K562 (cell line): Measurements from ENCODE around the gene PCBP3. TPM values are rescaled to one million over a fixed set of nuclear protein-coding genes. Genes with fewer than 3 reads are reported as not detected.

Experiments used
- ATAC-seq: fragments of 200-7000 bp; cut with Tn5 transposase; 3 replicates; pipeline ENCODE4 v1.9.1; 2020; ENCODE audit warnings: moderate library complexity
- BruUV-seq: library from RNA; stranded (reverse); fragments of 400-500 nt; replicated peaks from 2 replicates; lab custom pipeline; 2021; lab: Mats Ljungman, UMichigan
- CTCF ChIA-PET: fragments of 300-600 bp; formaldehyde crosslinking; extraction: SDS; loops from one replicate; lab custom pipeline; 2021; ENCODE audit warnings: low intra/inter-chr PET ratio; lab: Yijun Ruan, JAX
- POLR2A ChIA-PET: fragments of 300-600, 350-650 bp; sonication (Branson Sonifier 250); formaldehyde crosslinking; extraction: SDS; loops from one replicate; lab custom pipeline; 2021; ENCODE audit warnings: antibody characterized with exemption, inconsistent platforms; lab: Yijun Ruan, JAX
- DNase-seq, 4 experiments: peaks; one replicate each; pipeline versions ENCODE4 v3.0.0 to v3.0.0-alpha.2; 2011 to 2018; ENCODE audit warnings: low spot score in 3 of 4, mixed read lengths in 3 of 4; ENCODE audit errors: extremely low read depth in 1 of 4
- FAIRE-seq: peaks from 2 replicates; lab custom pipeline; 2011; peaks lifted over from hg19 to GRCh38; lab: Jason Lieb, UNC
- H2AFZ ChIP-seq: 2 replicates; pipeline ENCODE4 v1.6.0; 2011; ENCODE audit warnings: low read depth, low read length, control low read depth, inconsistent platforms
- H3K27ac ChIP-seq: fragments of 200-600 bp; 3 replicates; pipeline ENCODE4 v1.8.0; 2011; ENCODE audit warnings: low read depth, mild to moderate bottlenecking, control low read depth, inconsistent platforms, low read length, moderate library complexity, mixed read lengths; ENCODE audit errors: extremely low read depth
- H3K27me3 ChIP-seq, 2 experiments: fragments of 300-600 bp in 1 of 2; 2 replicates in 1 of 2; 3 replicates in 1 of 2; pipeline versions ENCODE4 v1.6.0 to v1.8.0; 2011; ENCODE audit warnings: inconsistent platforms in 2 of 2, low read length in 2 of 2, mild to moderate bottlenecking in 1 of 2, mixed read lengths in 1 of 2, moderate library complexity in 1 of 2; ENCODE audit not compliant: control insufficient read depth in 2 of 2, insufficient read depth in 2 of 2
- H3K36me3 ChIP-seq: fragments of 300-600 bp; 3 replicates; pipeline ENCODE4 v1.8.0; 2011; ENCODE audit warnings: mild to moderate bottlenecking, low read length, inconsistent platforms; ENCODE audit not compliant: control insufficient read depth, insufficient read depth
- H3K4me1 ChIP-seq, 2 experiments: fragments of 200-600 bp in 1 of 2; replicated peaks in 1 of 2; 2 replicates in 1 of 2; 3 replicates in 1 of 2; pipeline versions ENCODE4 v1.5.1 to v1.8.0; 2011; ENCODE audit warnings: inconsistent platforms in 2 of 2, low read length in 2 of 2, mild to moderate bottlenecking in 1 of 2, mixed read lengths in 1 of 2, moderate library complexity in 1 of 2; ENCODE audit not compliant: control insufficient read depth in 2 of 2, insufficient read depth in 2 of 2
- H3K4me2 ChIP-seq: 2 replicates; pipeline ENCODE4 v1.6.1; 2011; ENCODE audit warnings: low read length, control low read depth, inconsistent platforms, mixed read lengths; ENCODE audit not compliant: insufficient read depth
- H3K4me3 ChIP-seq: fragments of 200-600 bp; sonication (generic), shearing (Covaris generic); 2 replicates; pipeline ENCODE4 v1.5.1; 2016; ENCODE audit warnings: control low read depth, inconsistent platforms
- H3K79me2 ChIP-seq: fragments of 200-600 bp; 3 replicates; pipeline ENCODE4 v1.8.0; 2011; ENCODE audit warnings: low read length, inconsistent platforms; ENCODE audit not compliant: control insufficient read depth, insufficient read depth
- H3K9ac ChIP-seq, 2 experiments: 2 replicates each; pipeline versions ENCODE4 v1.6.0 to v1.6.1; 2011; ENCODE audit warnings: low read depth in 2 of 2, low read length in 2 of 2, control low read depth in 1 of 2, inconsistent platforms in 1 of 2, mild to moderate bottlenecking in 1 of 2, mixed read lengths in 1 of 2; ENCODE audit not compliant: insufficient read depth in 1 of 2
- H3K9me1 ChIP-seq: one replicate; pipeline ENCODE4 v1.6.0; 2011; ENCODE audit warnings: inconsistent platforms, mild to moderate bottlenecking, low read length, moderate library complexity; ENCODE audit not compliant: control insufficient read depth, insufficient read depth
- H3K9me3 ChIP-seq: replicated peaks from 2 replicates; pipeline ENCODE4 v1.5.1; 2011; ENCODE audit warnings: low read depth, low read length, inconsistent platforms; ENCODE audit not compliant: control insufficient read depth, insufficient read depth
- H4K20me1 ChIP-seq: replicated peaks from 2 replicates; pipeline ENCODE4 v1.6.1; 2011; ENCODE audit warnings: low read length, inconsistent platforms, mixed read lengths; ENCODE audit not compliant: control insufficient read depth, insufficient read depth
- HINFP ChIP-seq: fragments of 450-650 bp; conservative IDR thresholded peaks from 2 replicates; pipeline ENCODE4 v1.6.1; 2016; ENCODE audit warnings: missing genetic modification characterization, low read depth, mild to moderate bottlenecking, control low read depth, missing compliant biosample characterization
- LEF1 ChIP-seq: fragments of 450-650 bp; IDR thresholded peaks from 2 replicates; pipeline ENCODE4 v1.6.1; 2016; ENCODE audit warnings: mild to moderate bottlenecking
- MBD1 ChIP-seq: fragments of 250-450 bp; sonication (Bioruptor Pico); IDR thresholded peaks from 2 replicates; pipeline ENCODE4 v1.8.0; 2022; ENCODE audit warnings: inconsistent platforms
- NBN ChIP-seq: fragments of 450-650 bp; IDR thresholded peaks from 2 replicates; pipeline ENCODE4 v1.6.1; 2016; ENCODE audit warnings: low read depth, mild to moderate bottlenecking
- NCOA2 ChIP-seq, 2 experiments: fragments of 450-650 bp; IDR thresholded peaks; 2 replicates each; pipeline ENCODE4 v1.6.1; 2018; ENCODE audit warnings: mild to moderate bottlenecking in 2 of 2, moderate library complexity in 1 of 2; ENCODE audit not compliant: partially characterized antibody in 2 of 2
- NONO ChIP-seq, 2 experiments: fragments of 200-400 bp in 1 of 2; fragments of 450-650 bp in 1 of 2; formaldehyde crosslinking in 1 of 2; IDR thresholded peaks; 2 replicates each; pipeline ENCODE4 v1.6.1; 2017; ENCODE audit warnings: low read depth in 2 of 2, mild to moderate bottlenecking in 2 of 2, moderate library complexity in 2 of 2, low read length in 1 of 2
- PHF20 ChIP-seq: fragments of 450-650 bp; IDR thresholded peaks from 2 replicates; pipeline ENCODE4 v1.6.1; 2018; ENCODE audit not compliant: partially characterized antibody
- TFAM ChIP-seq: fragments of 250-450 bp; sonication (Bioruptor Pico); conservative IDR thresholded peaks from 2 replicates; pipeline ENCODE4 v1.5.0; 2021; ENCODE audit warnings: mild to moderate bottlenecking, moderate library complexity
- XRCC3 ChIP-seq: fragments of 450-650 bp; IDR thresholded peaks from 2 replicates; pipeline ENCODE4 v1.6.1; 2017; ENCODE audit warnings: mild to moderate bottlenecking, moderate library complexity
- WGBS: fragments of 100-300 bp; shearing (Covaris generic); methylation state at CpG from one replicate; pipeline ENCODE4 v1.1.6; 2016; ENCODE audit warnings: low coverage, mixed read lengths; ENCODE audit not compliant: insufficient coverage; ENCODE audit errors: missing lambda C conversion rate; 5-methylcytosine and 5-hydroxymethylcytosine counted together
- in situ Hi-C: fragments of 300-500 bp; cut with MboI; formaldehyde crosslinking; loops from 4 replicates; pipeline ENCODE4 v1.15.0; 2018; ENCODE audit warnings: inconsistent platforms, mixed read lengths
- intact Hi-C: fragments of 100-400 bp; cut with micrococcal nuclease; formaldehyde crosslinking; loops from 2 replicates; pipeline ENCODE4 v1.14.2; 2022
- polyA plus RNA-seq, 8 experiments: library from polyadenylated mRNA; depleted of rRNA in 4 of 8; stranded (reverse) in 5 of 8; unstranded in 3 of 8; fragments of >200 nt; fragmentation: Nextera tagmentation in 2 of 8; fragmentation: Illumina TruSeq in 1 of 8; extraction: Ambion mirVana in 2 of 8; extraction: Trizol in 1 of 8; gene quantifications; 2 replicates each; pipeline versions ENCODE4 v1.2.1 to v1.2.3, GENCODE V29; 2011 to 2014; ENCODE audit warnings: inconsistent platforms in 1 of 8, missing spikeins in 1 of 8
- total RNA-seq, 7 experiments: library from RNA; depleted of rRNA in 6 of 7; stranded (reverse); fragments of >200 nt in 6 of 7; fragmentation: Illumina TruSeq in 2 of 7; extraction: Trizol in 2 of 7; gene quantifications; 2 replicates each; pipeline versions ENCODE4 v1.2.1 to v1.2.3, GENCODE V29; 2011 to 2021; ENCODE audit warnings: low replicate concordance in 1 of 7
- TF ChIP-seq, protein P1 (sequence below): fragments of 250-450 bp; sonication (Bioruptor Pico); IDR thresholded peaks from 2 replicates; pipeline ENCODE4 v1.4.0; 2020; ENCODE audit warnings: mild to moderate bottlenecking, moderate library complexity, borderline replicate concordance

The PCBP3 gene
- total and polyA plus RNA-seq, 9 of the 15 experiments (the other 6 are each of a cell fraction or from before 2014, with no cell fraction given), result 0.18 TPM; not detected in 8

- H3K4me3 ChIP-seq, result no peak overlapping the region
- TF ChIP-seq, protein P1, sequence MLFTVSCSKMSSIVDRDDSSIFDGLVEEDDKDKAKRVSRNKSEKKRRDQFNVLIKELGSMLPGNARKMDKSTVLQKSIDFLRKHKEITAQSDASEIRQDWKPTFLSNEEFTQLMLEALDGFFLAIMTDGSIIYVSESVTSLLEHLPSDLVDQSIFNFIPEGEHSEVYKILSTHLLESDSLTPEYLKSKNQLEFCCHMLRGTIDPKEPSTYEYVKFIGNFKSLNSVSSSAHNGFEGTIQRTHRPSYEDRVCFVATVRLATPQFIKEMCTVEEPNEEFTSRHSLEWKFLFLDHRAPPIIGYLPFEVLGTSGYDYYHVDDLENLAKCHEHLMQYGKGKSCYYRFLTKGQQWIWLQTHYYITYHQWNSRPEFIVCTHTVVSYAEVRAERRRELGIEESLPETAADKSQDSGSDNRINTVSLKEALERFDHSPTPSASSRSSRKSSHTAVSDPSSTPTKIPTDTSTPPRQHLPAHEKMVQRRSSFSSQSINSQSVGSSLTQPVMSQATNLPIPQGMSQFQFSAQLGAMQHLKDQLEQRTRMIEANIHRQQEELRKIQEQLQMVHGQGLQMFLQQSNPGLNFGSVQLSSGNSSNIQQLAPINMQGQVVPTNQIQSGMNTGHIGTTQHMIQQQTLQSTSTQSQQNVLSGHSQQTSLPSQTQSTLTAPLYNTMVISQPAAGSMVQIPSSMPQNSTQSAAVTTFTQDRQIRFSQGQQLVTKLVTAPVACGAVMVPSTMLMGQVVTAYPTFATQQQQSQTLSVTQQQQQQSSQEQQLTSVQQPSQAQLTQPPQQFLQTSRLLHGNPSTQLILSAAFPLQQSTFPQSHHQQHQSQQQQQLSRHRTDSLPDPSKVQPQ (CRISPR knock-in tag), result no peak
- no peak for TF ChIP-seq XRCC3
- TF ChIP-seq NBN, result no peak
- no peak for TF ChIP-seq HINFP (tag)
- no peak for TF ChIP-seq PHF20
- no peak for TF ChIP-seq LEF1
- no peak for TF ChIP-seq TFAM
- TF ChIP-seq NCOA2 (IDR thresholded peaks at IDR 0.05; ENCODE audit: partially characterized antibody in 2 of 2), result no peak
- no peak for TF ChIP-seq NONO (IDR thresholded peaks at IDR 0.05; ENCODE audit: low read depth in 2 of 2, low read length in 1 of 2)
- no peak for TF ChIP-seq MBD1
- TF ChIP-seq, all 486 proteins: peak for 0
- Histone ChIP-seq H2AFZ (no peak overlapping the region), H4K20me1 (no peaks in the 10 kb centered on the region), H3K9me3 (no peaks in the 10 kb centered on the region), H3K27ac (no peak overlapping the region), H3K36me3 (no peaks in the 10 kb centered on the region), H3K9me1 (no peaks in the 10 kb centered on the region), H3K79me2 (no peaks in the 10 kb centered on the region), H3K9ac (no peak overlapping the region), H3K27me3 (peaks cover 26 to 46% of the 10 kb centered on the region in 2 experiments), H3K4me2 (no peak overlapping the region), H3K4me1 (peaks cover 6 to 51% of the 10 kb centered on the region in 2 experiments)
- 0% methylated on average over 5 of the region's 5 CpGs for WGBS
- intact Hi-C loops (loop anchor here (10.0 kb wide), 1 partner anchor 67 kb away; no protein-coding TSS in a partner anchor), in situ Hi-C loops (no loop called here)
- no peak for ATAC-seq
- FAIRE-seq, result no peak
- ChIA-PET CTCF (no interaction called here), POLR2A (no interaction called here)
- BruUV-seq, result no TSS peak
- DNase-seq, result no peak
Observed at GRCh38 chr21:45977396-45977795, 333.9 kb downstream of the PCBP3 start.
